WTC11 (cell line): ENCODE data around the gene ROPN1L.

Source experiments
- ATF2 ChIP-seq: sonication (generic); formaldehyde crosslinking; IDR thresholded peaks from 2 replicates; pipeline ENCODE4 v1.8.1; 2022; ENCODE audit warnings: low read depth, missing genetic modification reagents, borderline replicate concordance
- CTCF ChIP-seq: fragments of 200-600 bp; IDR thresholded peaks from 2 replicates; pipeline ENCODE4 v1.8.0; 2022; ENCODE audit warnings: antibody characterized with exemption
- RELA ChIP-seq: sonication (generic); formaldehyde crosslinking; IDR thresholded peaks from 2 replicates; pipeline ENCODE4 v1.8.1; 2022; ENCODE audit warnings: missing genetic modification reagents, mild to moderate bottlenecking, borderline replicate concordance
- STAT6 ChIP-seq: sonication (generic); formaldehyde crosslinking; conservative IDR thresholded peaks from 2 replicates; pipeline ENCODE4 v1.8.1; 2023; ENCODE audit warnings: mild to moderate bottlenecking, low read depth, missing genetic modification reagents, moderate library complexity
- TEAD4 ChIP-seq: sonication (generic); formaldehyde crosslinking; IDR thresholded peaks from 2 replicates; pipeline ENCODE4 v1.8.0; 2022; ENCODE audit warnings: mild to moderate bottlenecking, missing genetic modification reagents
- USF2 ChIP-seq: sonication (generic); formaldehyde crosslinking; IDR thresholded peaks from 2 replicates; pipeline ENCODE4 v1.8.1; 2023; ENCODE audit warnings: mild to moderate bottlenecking, missing genetic modification reagents, moderate library complexity

GRCh38 chr5:10440367-10440990 lies 1.2 kb upstream of the ROPN1L start:
- no peak for TF ChIP-seq RELA
- TF ChIP-seq CTCF = no peak
- no peak for TF ChIP-seq TEAD4
- no peak for TF ChIP-seq ATF2 (CRISPR knock-in tag)
- no peak for TF ChIP-seq USF2 (CRISPR knock-in tag)
- no peak for TF ChIP-seq STAT6 (CRISPR knock-in tag)
